HG02623 (cell line): Measurements from ENCODE around the gene LINC00237.

ENCODE experiments used
- ATAC-seq: cut with Tn5 transposase; IDR thresholded peaks from one replicate; pipeline ENCODE4 v1.9.1; 2021; ENCODE audit warnings: moderate library complexity; ENCODE audit not compliant: unreplicated experiment

LINC00237 gene

DNA sequence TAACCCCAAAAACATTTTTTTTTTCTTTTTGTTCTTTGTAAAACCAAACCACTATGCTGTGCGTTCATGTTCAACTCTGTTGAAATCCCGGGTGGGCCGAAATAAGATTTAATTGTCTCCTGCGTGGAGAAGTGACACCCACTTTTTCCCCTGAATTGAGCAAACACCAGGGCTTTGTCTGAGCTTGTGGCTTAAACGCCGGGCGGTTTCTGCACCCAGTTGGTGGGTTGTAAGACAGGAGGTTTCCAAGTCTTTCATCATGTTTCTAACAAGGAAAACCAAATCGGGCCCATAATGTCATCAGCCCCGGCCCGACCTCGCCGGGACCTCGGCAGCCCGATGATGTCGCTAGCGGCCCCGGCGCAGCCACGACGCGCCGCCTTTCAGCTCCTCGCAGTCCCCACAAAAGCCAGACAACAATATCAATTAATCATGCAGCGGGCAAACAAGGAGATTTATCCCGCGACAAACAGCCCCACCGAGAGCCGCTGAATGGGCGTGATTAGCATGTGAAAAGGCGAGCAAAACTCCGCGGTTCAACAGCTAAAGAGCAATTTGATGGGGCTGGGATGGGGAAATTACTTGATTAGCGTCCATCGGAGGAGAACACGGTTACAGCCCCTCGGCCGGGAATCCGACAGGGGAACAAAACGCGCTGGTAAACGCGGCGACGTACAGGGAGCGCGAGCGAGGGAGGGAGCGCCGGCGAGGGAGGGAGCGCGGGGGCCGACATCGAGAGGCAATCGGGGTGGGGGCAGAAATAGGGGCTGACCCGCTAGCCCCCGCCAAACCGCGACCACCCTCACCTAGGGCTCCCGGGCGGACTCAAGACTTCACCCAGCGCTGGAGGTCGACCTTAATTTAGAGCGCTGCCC, 5.3 kb downstream of the LINC00237 start:
- no peak for ATAC-seq

DNA sequence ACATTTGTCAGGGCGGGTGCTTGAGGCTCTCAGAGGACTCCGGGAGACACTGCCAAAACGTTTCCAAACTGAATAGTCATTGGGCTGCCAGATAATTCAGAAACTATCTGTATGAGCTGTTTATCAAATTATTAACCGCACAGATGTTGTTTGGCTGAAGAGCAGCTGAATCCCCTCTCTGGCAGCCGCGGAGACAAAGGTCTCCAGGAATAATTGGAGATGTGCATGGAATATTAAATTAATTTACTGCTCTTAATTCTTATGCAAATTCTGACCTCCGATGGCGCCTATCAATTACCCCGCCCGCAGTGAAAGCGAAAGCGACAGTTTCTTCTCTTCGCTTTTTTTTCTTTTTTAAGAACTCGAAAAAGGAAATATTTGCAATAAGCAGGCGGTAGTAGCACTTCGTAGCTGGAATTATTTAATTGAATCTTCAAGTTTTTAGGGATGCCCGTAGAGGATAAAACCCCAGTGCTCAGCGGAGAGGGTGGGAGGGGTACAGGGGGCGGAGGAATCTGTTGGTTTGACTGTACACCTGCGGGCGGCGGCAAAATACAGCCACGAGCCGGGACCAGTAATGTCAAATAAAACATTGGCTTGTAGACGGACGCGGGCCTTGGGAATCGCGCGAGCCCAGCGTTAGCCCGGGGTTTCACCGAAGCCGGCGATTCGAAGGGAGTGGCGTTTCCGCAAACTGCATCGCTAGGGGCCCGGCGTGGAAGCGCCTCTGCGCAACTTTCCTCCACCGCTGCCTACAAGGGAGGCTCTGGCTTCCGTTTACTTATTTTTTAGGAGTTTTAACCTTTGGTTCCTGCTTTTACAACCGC, 6.2 kb downstream of the LINC00237 start:
- no peak for ATAC-seq

DNA sequence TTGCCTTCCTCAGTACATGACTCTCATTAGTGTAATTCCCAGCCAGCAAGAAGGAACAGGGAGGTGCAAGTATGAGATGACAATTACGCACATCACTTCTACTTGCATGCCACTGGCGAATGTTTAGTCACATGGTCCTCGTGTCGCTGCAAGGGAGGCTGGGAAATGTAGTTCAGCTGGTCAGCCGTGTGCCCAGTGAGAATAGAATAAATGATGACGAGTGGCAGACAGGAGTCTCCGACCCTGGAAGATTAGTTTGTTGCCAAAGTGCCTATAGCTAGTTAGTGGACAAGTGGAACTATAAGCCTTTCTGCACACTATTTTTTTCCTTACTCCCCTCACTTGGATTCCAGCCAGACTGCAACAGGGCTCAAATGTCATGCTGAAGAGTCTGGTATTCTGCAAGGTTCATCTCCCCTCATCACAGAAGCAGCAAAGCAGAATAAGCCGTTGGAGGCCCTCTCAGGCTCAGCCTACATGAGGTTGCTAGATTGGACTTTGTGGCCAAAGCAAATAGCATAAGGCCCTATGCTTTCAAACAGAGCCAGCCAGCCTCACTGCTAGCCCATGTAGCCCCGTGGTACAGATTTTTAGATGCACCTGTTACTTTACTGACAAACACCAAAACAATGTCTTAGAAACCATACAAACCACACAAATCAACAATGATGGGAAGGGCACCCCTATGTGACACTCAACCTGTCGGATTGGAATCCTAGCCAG, 9.7 kb downstream of the LINC00237 start:
- ATAC-seq, result no peak

GRCh38 chr20:21092806-21093205, 13.4 kb downstream of the LINC00237 start:
- no peak for ATAC-seq

- ATAC-seq, result no peak
Observed at GRCh38 chr20:21090721-21091120, 15.4 kb downstream of the LINC00237 start.

DNA sequence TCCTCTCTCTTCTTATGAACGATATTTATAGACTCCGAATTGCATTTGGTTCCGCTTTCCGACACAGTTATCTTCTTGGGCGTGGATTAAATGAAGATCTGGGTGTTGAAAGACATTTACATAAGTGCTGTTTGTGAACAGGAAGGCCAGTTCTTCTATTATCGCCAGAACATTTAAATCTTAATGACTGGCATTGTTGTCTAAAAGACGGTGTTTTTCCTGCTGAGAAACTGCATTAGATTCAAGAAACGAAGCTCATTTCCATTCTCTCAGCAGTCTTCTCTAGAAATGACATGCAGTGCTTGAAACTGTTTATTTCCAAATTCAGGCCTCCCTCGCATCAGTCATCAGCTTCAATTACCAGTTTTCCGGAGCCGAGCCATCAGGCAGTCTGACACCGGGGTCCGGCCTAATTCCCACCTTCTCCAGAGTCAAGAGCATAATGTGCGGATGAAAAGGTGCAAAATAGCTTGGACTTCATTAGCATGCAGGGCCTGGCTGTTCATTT, 16.0 kb downstream of the LINC00237 start:
- no peak for ATAC-seq

- no peak for ATAC-seq
Observed at GRCh38 chr20:21089391-21089790, 16.8 kb downstream of the LINC00237 start.

DNA sequence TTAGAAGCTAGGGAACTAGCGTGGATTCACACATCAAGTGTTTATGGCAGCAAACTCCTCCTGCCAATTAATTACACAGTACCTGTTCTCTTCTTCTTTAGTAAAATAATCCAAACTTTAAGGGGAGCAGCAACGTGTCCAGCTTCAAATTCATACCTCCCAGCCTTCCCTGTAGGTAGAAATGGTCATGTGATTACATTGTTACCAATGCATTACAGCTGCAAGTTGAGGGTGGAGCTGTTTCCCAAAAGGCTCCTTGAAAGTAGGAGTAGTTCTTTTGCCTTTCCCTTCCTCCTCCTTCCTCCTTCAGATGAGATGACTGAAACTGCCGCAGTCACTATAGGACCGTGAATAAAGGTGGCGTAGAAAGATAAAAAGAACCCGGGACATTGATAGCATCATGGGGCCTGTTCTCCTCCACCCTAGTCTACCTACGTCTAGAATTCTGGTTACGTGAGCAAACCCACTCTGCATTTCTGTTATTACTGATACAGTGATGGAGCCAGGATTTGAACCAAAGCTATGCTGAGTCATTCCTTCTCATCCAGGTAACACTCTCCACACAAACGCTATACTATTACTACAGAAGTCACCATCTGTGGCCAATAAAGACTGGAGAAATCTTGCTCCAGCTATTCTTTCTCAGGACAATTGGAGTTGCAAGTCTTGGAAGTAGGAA, 18.2 kb downstream of the LINC00237 start:
- no peak for ATAC-seq

- no peak for ATAC-seq
Observed at GRCh38 chr20:21083825-21084325, 22.3 kb downstream of the LINC00237 start.

DNA sequence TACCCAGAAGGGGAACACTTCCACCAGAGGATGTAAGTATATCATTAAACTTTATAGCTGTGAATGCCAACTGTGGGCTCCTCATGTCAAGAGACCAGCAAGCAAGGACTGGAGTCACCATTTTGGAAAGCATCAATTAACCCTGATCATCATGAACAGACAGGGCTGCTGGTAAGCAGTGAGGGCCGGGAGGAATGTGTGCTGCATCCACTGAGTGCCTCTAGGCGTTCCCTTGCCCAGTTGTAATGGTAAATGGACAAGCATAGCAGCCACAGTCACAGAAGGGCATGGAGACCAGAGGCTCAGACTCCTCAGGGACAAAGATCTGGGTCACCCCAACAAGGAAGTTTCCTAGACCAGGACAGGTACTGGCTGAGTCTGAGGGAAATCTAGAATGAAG, 23.6 kb downstream of the LINC00237 start:
- ATAC-seq, result no peak

DNA sequence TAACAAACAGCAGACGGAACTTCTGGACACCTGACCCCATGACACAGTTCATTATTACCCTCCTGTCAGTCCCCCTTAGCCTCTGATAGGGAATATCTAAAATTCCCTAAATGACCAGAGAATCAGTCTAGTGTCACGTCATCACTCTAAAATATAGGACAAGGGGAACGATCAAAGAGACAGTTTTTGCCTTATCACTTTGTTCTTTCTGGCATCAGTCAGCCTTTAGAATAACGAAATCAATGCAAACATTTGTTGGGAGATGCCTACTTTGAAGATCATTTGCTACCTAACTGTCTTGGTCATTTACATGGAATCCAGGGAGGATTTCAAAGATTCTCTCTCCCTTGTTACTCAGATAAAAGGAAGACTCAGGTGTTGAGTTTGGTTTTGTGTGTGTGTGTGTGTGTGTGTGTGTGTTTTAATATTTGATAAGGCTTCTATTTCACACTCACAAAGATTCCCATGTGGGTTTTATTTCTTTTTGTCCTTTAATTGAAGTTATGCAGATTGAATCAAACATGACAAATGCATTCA, 28.3 kb downstream of the LINC00237 start:
- no peak for ATAC-seq

DNA sequence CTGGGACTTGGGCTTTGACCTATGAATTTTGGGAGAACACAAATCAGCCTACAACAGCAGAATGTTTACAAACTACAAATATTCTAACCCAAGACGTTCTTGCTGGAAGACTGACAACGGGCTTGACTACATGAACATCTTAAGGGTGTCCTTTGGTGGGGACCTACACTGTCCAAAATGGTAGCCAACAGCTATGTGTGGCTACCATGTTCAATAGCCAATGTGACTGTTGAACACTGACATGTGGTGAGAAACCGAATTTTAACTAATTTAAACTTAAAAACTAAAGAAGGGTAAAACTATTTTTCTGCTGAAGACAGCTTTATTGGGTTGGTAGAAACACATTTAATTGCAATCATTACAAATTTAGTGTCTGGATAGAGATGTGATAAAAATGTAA, 30.1 kb downstream of the LINC00237 start:
- ATAC-seq, result no peak

DNA sequence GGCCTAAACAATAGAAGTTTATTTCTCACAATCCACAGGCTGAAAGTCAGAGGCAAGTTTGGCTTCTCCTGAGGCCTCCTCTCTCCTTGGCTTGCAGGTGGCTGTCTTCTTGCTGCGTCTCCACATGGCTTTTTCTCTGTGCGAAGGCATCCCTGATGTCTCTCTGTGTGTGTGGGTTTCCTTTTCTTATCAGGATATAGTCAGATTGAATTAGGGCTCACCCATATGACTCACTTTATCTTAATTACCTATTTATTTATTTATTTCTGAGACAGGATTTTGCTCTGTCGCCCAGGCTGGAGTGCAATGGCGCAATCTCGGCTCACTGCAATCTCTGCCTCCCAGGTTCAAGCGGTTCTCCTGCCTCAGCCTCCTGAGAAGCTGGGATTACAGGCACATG, 30.7 kb downstream of the LINC00237 start:
- ATAC-seq, result no peak

DNA sequence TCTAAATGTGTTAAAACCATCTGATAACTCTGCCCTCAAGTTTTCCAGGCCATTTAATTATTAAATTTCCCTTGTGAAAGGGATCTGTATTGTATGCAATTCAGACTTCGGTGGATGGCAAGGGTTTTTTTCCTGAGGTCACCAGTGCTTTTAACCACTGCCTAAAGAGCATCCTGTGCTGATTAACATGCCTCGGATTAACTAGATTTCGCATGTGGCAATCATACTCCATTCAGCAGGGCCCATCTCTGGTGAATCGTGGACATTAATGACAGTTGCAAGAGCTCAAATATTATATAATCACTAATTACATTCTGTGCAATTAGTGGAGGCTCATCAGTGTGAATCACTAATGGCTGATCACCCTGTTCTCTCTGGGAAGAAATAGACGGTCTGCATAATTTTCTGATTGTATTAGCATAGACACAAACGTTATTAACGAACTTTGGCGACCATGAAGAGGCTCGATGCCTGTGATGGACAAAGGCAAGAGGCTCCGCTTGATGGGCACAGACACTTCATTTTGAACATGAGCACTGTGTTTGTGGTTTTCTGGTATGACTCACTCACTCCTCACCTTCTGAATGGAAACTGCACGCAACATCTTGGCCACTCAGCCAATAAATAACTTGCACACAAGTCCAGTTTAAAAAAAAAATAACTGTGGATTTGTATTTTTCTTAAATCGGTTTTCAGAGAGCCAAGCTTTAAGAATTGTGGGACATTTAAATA, 31.4 kb downstream of the LINC00237 start:
- peak; percentile 89 for ATAC-seq

GRCh38 chr20:21067255-21067654, 38.9 kb downstream of the LINC00237 start:
- no peak for ATAC-seq

DNA sequence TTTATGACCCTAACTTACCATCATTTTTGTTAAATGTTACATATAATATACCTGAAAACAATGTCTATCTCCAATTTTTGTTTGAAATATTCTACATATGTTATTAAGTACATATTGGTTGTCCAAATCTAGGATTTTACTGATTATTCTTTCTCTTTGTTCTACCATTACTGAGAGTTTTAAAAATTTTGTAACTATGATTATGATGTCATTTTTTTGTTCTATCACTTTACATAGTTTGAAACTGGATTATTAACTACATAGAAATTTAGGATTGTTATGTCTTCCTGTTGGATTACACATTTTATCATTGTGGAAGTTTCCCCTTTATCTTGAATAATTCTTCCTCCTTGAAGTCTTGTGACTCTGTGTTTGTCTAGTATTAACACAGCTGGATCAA, 41.2 kb downstream of the LINC00237 start:
- ATAC-seq, result no peak

DNA sequence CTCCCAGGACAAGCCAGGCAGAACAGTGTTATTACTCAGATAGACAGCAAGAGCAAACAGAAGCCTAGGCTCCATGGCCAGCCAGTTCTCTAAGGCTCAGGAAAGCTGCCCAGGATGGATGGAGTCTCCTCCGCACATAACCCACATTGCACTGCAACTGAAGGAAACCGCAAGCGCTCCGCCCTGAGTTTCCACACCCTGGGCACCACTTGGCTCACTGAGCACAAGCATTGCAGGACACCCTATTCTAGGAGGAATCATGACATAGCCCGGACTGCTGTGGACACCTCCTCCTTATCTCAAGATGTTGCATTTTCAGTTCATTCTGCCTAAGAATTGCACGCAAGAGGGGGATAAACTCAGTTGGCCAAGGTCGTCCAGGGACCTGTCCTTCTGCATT, 42.9 kb downstream of the LINC00237 start:
- ATAC-seq, result no peak

GRCh38 chr20:21053002-21053762, 53.0 kb downstream of the LINC00237 start:
- ATAC-seq, result no peak

- ATAC-seq, result no peak
Observed at GRCh38 chr20:21052686-21053001, 53.5 kb downstream of the LINC00237 start.
